Measurements from ENCODE around the gene WAS.
A peak's percentile ranks its signal among the peaks of the same experiment; 100 is the strongest.
"Not testable (repeated sequence)": the region's sequence is repeated elsewhere in the genome, so short reads cannot be mapped to it uniquely, and the experiment has no call there.

The WAS gene

DNA sequence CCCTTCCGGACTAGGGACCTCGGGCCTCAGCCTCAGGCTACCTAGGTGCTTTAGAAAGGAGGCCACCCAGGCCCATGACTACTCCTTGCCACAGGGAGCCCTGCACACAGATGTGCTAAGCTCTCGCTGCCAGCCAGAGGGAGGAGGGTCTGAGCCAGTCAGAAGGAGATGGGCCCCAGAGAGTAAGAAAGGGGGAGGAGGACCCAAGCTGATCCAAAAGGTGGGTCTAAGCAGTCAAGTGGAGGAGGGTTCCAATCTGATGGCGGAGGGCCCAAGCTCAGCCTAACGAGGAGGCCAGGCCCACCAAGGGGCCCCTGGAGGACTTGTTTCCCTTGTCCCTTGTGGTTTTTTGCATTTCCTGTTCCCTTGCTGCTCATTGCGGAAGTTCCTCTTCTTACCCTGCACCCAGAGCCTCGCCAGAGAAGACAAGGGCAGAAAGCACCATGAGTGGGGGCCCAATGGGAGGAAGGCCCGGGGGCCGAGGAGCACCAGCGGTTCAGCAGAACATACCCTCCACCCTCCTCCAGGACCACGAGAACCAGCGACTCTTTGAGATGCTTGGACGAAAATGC lies at the start of gene WAS:
TSS of gene WAS (plus strand) at position 389 of the 572 bp plus-strand sequence. CDS start at position 444, 55 bp downstream.
- H3K36me3 Mint-ChIP-seq (ENCODE audit: low read depth): peaks cover 49% of the 10 kb centered on the region
- peaks cover 80% of the 10 kb centered on the region for H3K4me1 Mint-ChIP-seq (ENCODE audit: low read depth)
- H3K27me3 Mint-ChIP-seq: no peaks in the 10 kb centered on the region
- peak within 1 kb of the TSS; percentile 99 for H3K4me3 Mint-ChIP-seq
- intact Hi-C loops (cut with micrococcal nuclease): loop anchor here (1.0 to 5.0 kb wide), 3 partner anchors 13 to 213 kb away; partner anchors contain the start of genes HDAC6, PQBP1, SUV39H1 and TIMM17B
- peak within 1 kb of the TSS; percentile 99 for H3K27ac Mint-ChIP-seq
- no peaks in the 10 kb centered on the region for H3K9me3 Mint-ChIP-seq

DNA sequence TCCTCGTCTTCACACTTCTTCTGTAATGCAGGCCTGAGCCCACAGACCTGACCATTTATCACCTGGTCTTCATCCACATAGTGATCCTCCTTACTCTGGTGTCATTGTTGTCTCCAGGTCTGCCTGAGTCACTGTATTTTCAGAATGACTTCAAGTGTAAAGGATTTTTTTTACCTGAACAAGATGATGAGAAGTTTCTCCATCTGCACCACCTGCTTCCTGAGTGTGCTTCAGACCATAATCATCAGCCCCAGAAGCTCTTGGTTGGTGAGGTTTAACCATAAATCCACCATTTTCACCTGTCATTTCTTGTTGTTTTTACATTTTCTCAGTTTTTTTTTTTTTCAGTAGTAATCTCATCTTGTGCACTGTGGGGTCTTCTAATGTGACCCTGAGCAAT lies 47.3 kb upstream of the WAS start:
- no peaks in the 10 kb centered on the region for H3K36me3 Mint-ChIP-seq (ENCODE audit: low read depth)
- H3K4me1 Mint-ChIP-seq (ENCODE audit: low read depth): peaks cover 12% of the 10 kb centered on the region
- H3K27me3 Mint-ChIP-seq: no peaks in the 10 kb centered on the region
- no peak overlapping the region for H3K27ac Mint-ChIP-seq
- H3K4me3 Mint-ChIP-seq: no peak overlapping the region
- no peaks in the 10 kb centered on the region for H3K9me3 Mint-ChIP-seq
- intact Hi-C loops (cut with micrococcal nuclease): no loop called here

GRCh38 chrX:48636776-48637175 lies 46.8 kb upstream of the WAS start:
- no peak overlapping the region for H3K4me3 Mint-ChIP-seq
- no peaks in the 10 kb centered on the region for H3K9me3 Mint-ChIP-seq
- no peaks in the 10 kb centered on the region for H3K36me3 Mint-ChIP-seq (ENCODE audit: low read depth)
- intact Hi-C loops (cut with micrococcal nuclease): no loop called here
- peaks cover 8% of the 10 kb centered on the region for H3K4me1 Mint-ChIP-seq (ENCODE audit: low read depth)
- H3K27ac Mint-ChIP-seq: no peak overlapping the region
- no peaks in the 10 kb centered on the region for H3K27me3 Mint-ChIP-seq

DNA sequence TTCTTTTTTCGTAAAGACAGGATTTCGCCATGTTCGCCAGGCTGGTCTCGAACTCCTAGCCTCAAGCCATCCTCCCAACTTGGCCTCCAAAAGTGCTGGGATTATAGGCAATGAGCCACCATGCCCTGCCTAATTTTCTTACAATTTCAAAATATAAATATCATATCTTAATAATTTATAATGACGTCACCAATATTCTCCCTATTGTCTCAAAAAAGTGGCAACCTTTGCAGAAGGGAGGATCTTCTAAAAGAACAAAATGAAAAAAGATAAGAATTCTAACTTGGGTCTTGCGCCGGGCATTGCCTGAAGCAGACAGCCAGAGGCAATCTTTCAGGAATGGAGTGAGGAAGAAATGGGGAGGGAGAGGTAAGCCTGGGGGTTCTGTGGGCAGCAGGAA lies 37.9 kb upstream of the WAS start:
- Mint-ChIP-seq H3K27ac (no peak overlapping the region), H3K36me3 (ENCODE audit: low read depth) (no peaks in the 10 kb centered on the region), H3K4me3 (no peak overlapping the region), H3K4me1 (ENCODE audit: low read depth) (peaks cover 5% of the 10 kb centered on the region), H3K27me3 (no peaks in the 10 kb centered on the region), H3K9me3 (no peaks in the 10 kb centered on the region)
- intact Hi-C loops (cut with micrococcal nuclease): no loop called here

DNA sequence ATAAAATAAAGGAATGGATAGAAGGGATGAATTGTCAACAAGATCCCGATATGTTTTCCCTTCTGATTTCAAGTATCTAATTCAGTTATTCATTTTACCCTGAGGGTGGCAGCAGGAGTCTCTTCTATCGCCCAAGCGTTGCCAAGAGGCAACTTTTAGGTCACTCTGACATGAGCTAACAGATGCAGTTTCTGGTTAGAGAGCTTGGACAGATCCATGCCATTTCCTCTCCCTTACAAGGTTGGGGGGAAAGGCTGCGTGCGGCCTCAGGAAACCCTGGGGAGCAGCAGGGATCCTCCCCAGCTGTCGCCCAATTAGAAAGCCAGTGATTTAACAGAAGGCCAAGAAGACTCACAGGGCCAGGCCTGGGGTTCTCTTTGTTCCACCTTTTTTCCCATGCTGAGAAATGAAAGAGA lies 35.3 kb upstream of the WAS start:
- peaks cover 5% of the 10 kb centered on the region for H3K4me1 Mint-ChIP-seq (ENCODE audit: low read depth)
- no peak overlapping the region for H3K4me3 Mint-ChIP-seq
- H3K27me3 Mint-ChIP-seq: no peaks in the 10 kb centered on the region
- H3K36me3 Mint-ChIP-seq (ENCODE audit: low read depth): no peaks in the 10 kb centered on the region
- intact Hi-C loops (cut with micrococcal nuclease): no loop called here
- no peak overlapping the region for H3K27ac Mint-ChIP-seq
- no peaks in the 10 kb centered on the region for H3K9me3 Mint-ChIP-seq

GRCh38 chrX:48649102-48649501 lies 34.5 kb upstream of the WAS start:
- intact Hi-C loops (cut with micrococcal nuclease): no loop called here
- Mint-ChIP-seq H3K4me1 (ENCODE audit: low read depth) (peaks cover 5% of the 10 kb centered on the region), H3K27ac (no peak overlapping the region), H3K36me3 (ENCODE audit: low read depth) (no peaks in the 10 kb centered on the region), H3K27me3 (peaks cover 2% of the 10 kb centered on the region), H3K4me3 (no peak overlapping the region), H3K9me3 (no peaks in the 10 kb centered on the region)

DNA sequence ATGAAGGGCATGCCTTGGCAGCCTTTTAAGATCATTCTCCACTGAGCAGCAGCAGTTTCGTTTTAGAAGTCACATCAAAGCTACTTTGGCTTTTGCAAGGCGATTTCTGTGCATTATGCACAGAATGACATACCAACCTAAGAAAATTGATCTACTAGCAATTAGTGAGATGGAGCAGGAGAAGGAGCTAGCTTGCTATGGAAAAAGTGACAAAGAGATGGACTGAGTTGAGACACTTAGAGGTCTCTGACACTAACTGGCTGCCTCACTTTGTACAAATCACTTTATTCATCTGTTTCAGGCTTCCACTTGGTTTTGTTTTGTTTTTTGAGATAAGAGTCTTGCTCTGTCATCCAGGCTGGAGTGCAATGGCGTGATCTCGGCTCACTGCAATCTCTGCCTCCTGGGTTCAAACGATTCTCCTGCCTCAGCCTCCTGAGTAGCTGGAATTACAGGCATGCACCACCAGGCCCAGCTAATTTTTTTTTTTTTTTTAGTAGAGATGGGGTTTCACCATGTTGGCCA lies 31.5 kb upstream of the WAS start:
- peaks cover 11% of the 10 kb centered on the region for H3K4me1 Mint-ChIP-seq (ENCODE audit: low read depth)
- H3K4me3 Mint-ChIP-seq; intact Hi-C loops (cut with micrococcal nuclease); H3K27me3 Mint-ChIP-seq; H3K9me3 Mint-ChIP-seq; H3K27ac Mint-ChIP-seq; H3K36me3 Mint-ChIP-seq (ENCODE audit: low read depth): not testable (repeated sequence)

DNA sequence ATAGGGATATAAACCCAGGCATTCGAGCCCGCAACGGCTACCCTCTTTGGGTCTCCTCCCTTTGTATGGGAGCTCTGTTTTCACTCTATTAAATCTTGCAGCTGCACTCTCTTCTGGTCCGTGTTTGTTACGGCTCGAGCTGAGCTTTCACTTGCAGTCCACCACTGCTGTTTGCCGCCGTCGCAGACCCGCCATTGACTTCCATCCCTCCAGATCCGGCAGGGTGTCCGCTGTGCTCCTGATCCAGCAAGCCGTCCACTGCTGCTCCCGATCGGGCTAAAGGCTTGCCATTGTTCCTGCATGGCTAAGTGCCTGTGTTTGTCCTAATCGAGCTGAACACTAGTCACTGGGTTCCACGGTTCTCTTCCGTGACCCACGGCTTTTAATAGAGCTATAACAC lies 28.9 kb upstream of the WAS start:
- H3K36me3 Mint-ChIP-seq (ENCODE audit: low read depth); intact Hi-C loops (cut with micrococcal nuclease); H3K4me3 Mint-ChIP-seq; H3K27me3 Mint-ChIP-seq; H3K9me3 Mint-ChIP-seq; H3K27ac Mint-ChIP-seq; H3K4me1 Mint-ChIP-seq (ENCODE audit: low read depth): not testable (repeated sequence)

DNA sequence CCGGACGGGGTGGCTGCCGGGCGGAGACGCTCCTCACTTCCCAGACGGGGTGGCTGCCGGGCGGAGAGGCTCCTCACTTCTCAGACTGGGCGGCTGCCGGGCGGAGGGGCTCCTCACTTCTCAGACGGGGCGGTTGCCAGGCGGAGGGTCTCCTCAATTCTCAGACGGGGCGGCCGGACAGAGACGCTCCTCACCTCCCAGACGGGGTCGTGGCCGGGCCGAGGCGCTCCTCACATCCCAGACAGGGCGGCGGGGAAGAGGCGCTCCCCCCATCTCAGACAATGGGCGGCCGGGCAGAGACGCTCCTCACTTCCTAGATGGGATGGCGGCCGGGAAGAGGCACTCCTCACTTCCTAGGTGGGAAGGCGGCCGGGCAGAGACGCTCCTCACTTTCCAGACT lies 23.9 kb upstream of the WAS start:
- H3K4me1 Mint-ChIP-seq (ENCODE audit: low read depth); H3K36me3 Mint-ChIP-seq (ENCODE audit: low read depth); H3K27ac Mint-ChIP-seq; H3K9me3 Mint-ChIP-seq; intact Hi-C loops (cut with micrococcal nuclease); H3K27me3 Mint-ChIP-seq; H3K4me3 Mint-ChIP-seq: not testable (repeated sequence)

GRCh38 chrX:48663241-48663640 lies 20.4 kb upstream of the WAS start:
- H3K9me3 Mint-ChIP-seq: no peaks in the 10 kb centered on the region
- intact Hi-C loops (cut with micrococcal nuclease): no loop called here
- H3K36me3 Mint-ChIP-seq (ENCODE audit: low read depth): no peaks in the 10 kb centered on the region
- no peak overlapping the region for H3K4me3 Mint-ChIP-seq
- H3K27me3 Mint-ChIP-seq: peaks cover 1% of the 10 kb centered on the region
- no peak overlapping the region for H3K27ac Mint-ChIP-seq
- H3K4me1 Mint-ChIP-seq (ENCODE audit: low read depth): no peaks in the 10 kb centered on the region

DNA sequence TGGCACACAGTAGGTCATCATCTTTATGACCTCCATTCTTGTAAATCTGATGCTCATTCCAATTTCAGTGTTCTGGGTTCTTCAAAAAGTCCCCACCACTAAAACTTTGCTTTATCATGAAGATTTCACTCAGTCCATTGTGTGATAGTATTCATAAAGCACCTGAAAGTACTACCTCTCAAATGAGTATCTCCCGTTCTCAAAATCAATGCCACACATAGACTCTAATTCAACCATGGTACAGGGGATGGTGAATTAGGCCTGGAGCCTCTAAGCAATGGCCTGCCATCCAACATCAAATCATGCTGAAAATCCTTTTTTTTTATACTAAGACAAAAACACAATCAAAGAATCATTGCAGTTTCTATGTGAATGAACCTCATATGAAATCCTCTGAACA lies 19.4 kb upstream of the WAS start:
- H3K27ac Mint-ChIP-seq: no peak overlapping the region
- no peaks in the 10 kb centered on the region for H3K4me1 Mint-ChIP-seq (ENCODE audit: low read depth)
- intact Hi-C loops (cut with micrococcal nuclease): no loop called here

DNA sequence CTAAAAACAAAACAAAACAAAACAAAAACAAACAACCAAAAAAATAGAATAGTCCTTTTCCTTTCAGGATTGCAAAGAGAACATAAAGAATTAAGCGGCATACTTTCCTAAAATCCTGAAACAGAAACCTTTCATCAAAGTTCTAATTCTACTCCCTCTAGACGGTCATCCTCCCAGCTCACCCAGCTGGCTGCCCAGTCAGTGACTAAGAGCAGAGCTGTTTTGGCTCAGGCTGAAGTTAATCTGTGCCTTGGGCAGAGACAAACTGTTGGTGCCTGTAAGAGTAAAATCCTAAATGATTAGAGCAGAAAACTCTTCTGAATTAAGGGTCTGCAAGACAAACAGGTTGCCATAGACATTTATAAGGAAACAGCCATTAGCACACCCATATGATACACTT lies 17.6 kb upstream of the WAS start:
- Mint-ChIP-seq H3K4me3 (no peak overlapping the region), H3K4me1 (ENCODE audit: low read depth) (no peaks in the 10 kb centered on the region), H3K27ac (no peak overlapping the region), H3K9me3 (no peaks in the 10 kb centered on the region), H3K27me3 (no peaks in the 10 kb centered on the region), H3K36me3 (ENCODE audit: low read depth) (no peaks in the 10 kb centered on the region)
- intact Hi-C loops (cut with micrococcal nuclease): no loop called here

More for the DNA sequence above, 19.4 kb upstream of the WAS start:
- no peak overlapping the region for H3K4me3 Mint-ChIP-seq
- H3K9me3 Mint-ChIP-seq: no peaks in the 10 kb centered on the region
- no peaks in the 10 kb centered on the region for H3K36me3 Mint-ChIP-seq (ENCODE audit: low read depth)
- H3K27me3 Mint-ChIP-seq: peaks cover 1% of the 10 kb centered on the region

DNA sequence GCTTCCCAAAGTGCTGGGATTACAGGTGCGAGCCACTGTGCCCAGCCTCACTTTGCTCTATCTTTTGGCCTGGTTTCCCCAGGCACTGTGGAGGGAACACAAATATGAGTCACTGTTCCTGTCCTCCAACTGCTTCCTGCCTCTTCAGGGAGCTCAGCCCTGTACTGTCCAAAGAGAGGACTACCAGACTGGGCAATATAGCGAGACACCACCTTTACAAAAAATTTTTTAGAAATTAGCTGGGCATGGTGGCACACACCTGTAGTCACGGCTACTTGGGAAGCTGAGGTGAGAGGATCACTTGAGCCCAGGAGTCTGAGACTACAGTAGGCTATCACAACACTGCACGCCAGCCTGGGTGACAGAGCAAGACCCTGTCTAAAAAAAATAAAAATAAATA lies 16.9 kb upstream of the WAS start:
- Mint-ChIP-seq H3K27me3 (no peaks in the 10 kb centered on the region), H3K36me3 (ENCODE audit: low read depth) (no peaks in the 10 kb centered on the region), H3K9me3 (no peaks in the 10 kb centered on the region), H3K4me3 (no peak overlapping the region), H3K27ac (no peak overlapping the region), H3K4me1 (ENCODE audit: low read depth) (no peaks in the 10 kb centered on the region)
- intact Hi-C loops (cut with micrococcal nuclease): no loop called here

DNA sequence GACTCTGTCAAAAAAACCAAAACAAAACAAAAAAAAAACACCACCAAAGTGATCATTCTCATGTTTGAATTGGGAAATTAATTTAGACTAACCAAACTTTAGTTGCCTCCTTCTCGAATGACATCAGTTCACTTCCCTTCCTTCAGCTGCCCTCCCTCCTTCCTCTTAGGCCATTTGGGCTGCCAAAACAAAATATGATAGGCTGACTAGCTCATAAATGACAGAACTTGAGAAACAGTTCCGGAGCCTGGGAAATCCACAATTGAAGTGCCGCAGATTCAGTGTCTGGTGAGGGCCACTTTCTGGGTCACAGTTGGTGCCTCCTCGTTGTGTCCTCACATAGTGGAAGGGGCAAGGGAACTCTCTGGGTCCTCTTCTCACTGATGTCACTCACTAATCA lies 16.1 kb upstream of the WAS start:
- intact Hi-C loops (cut with micrococcal nuclease): no loop called here
- no peaks in the 10 kb centered on the region for H3K9me3 Mint-ChIP-seq
- H3K36me3 Mint-ChIP-seq (ENCODE audit: low read depth): no peaks in the 10 kb centered on the region
- no peak overlapping the region for H3K4me3 Mint-ChIP-seq
- no peaks in the 10 kb centered on the region for H3K4me1 Mint-ChIP-seq (ENCODE audit: low read depth)
- H3K27me3 Mint-ChIP-seq: no peaks in the 10 kb centered on the region
- H3K27ac Mint-ChIP-seq: no peak overlapping the region

DNA sequence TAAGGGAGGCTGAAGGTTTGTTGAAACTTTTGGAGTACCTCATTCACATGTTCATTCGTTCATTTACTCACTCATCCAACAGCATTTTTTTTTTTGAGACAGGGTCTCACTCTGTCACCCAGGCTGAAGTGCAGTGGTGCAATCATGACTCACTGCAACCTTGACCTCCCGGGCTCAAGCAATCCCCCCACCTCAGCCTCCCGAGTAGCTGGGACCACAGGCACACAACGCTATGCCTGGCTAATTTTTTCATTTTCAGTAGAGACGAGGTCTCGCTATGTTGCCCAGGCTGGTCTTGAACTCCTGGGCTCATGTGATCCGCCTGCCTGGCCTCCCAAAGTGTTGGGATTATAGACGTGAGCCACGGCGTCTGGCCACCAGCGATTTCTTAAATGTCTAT lies 15.4 kb upstream of the WAS start:
- H3K27ac Mint-ChIP-seq; H3K4me1 Mint-ChIP-seq (ENCODE audit: low read depth); H3K27me3 Mint-ChIP-seq; H3K9me3 Mint-ChIP-seq; H3K4me3 Mint-ChIP-seq; H3K36me3 Mint-ChIP-seq (ENCODE audit: low read depth); intact Hi-C loops (cut with micrococcal nuclease): not testable (repeated sequence)

All from dendritic cell treated with granulocyte-macrophage colony-stimulating factor and Interleukin-4, amounts not matched to agents 40 ng/mL and 50 ng/mL, for 4 days (primary cell).